ELF-1 (cell line): ENCODE data around the gene RNASEL.

ENCODE experiments used
- DNase-seq: peaks from one replicate; pipeline ENCODE4 v3.0.0-alpha.2; 2016; ENCODE audit warnings: low read depth, low spot score

Gene RNASEL

DNA sequence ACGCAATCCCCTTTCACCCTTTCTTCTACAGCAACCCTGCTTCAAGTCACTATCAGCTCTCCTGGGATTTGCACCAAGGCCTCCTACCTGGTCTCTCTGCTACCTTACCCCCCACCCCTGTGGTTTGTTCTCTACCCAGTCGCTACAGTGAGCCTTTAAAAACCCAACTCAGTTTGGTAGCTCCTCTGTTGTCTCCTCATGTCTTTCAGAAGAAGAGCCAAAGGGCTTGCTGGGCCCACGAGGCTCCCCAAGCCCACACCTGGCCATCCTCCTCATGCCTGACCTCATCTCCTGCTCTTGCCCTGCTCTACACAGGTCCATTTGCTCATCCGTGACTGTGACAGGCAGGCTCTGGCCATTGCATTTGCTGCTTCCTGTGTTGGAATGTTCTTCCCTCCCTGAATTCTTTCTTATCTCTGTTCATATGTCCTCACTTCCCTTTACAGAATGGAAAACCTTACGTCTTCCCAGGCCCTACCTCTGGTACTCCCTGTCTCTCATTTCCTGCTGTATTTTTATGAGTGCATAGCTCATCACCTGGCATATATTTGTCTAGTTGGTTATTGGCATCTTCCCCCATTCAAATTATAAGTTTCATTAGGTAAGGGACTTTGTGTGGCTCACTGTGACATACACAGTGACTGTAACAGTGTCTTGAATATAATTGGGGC lies 11.8 kb upstream of the RNASEL start:
- no peak for DNase-seq

DNA sequence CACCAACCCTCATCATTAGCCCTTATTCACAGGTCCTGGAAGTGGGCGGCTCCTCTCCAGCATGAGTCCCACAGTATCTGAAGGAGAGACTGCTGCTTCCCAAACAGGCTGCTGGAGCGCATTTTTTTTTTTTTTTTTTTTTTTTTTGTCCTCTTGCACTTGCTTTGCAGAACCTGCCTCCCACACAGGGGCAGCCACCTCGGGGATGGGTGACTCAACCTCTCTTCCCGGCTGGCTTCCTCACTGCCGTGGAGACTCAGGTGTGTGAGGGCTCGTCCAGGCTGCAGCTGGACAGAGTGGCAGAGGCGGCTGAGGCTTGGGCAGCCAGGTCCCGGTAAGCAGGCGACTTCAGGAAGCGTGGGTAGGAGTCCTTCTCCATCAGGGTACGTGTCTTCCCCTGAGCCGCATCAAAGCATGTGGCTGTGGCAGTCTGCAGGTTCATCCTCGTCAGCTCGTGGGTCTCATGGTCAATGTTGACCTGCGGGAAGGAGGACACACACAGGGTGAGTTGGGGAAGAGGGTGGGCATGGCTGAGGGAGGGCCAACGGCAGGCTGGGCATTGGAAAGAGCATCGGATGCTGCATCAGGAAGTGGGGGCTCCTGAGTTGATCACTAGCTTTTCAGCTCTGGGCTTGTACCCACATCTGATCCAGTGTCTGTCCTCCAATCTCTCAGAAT lies 11.1 kb upstream of the RNASEL start:
- no peak for DNase-seq

DNA sequence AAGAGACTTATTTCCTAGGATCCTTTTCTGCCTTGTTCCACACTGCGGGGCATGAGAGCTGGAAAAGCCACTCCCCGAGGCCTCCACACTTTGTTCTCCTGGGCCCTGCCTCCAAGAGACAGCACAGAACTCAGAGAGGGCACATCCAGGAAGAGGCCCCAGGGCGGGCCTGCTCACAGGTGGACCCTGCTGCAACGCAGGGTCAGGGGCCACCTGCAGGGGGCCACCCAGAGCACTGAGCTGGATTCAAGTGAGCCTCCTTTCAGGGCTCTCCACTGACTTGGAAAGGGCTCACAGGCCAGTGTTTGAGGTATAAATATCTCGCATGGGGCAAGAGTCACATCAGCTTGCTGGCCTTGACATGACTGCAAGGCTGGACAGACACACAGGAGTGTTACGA lies 10.3 kb upstream of the RNASEL start:
- DNase-seq, result peak; percentile 77

GRCh38 chr1:182598296-182598695 lies 9.2 kb upstream of the RNASEL start:
- DNase-seq, result no peak

GRCh38 chr1:182596934-182597333 lies 7.9 kb upstream of the RNASEL start:
- no peak for DNase-seq

DNA sequence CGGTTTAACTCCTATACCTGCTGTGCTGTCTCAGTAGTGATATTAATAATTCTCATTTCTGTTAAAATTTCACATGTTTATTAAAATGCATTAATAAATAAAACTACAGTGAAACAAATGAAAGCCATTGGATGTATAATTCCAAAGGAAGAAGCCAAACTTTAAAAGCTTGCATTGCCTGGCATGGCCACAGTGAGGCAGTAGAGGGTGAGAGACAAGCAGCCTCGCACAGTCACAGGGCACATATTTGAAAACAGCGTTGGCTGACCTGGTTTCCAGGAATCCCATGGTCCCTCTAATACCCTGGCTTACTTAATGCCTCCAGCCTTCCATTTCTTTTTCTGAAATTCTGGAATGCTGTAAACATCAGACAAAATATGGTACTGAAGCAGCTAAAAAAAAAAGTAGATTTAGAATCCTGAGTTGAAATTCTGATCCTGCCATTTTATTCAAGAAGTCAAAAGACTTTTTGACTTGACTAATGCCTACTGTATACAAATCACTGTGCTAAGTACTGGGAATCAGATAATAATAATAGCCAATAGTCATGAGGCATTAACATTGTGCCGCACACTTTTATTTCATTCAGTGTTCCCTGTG lies 6.7 kb upstream of the RNASEL start:
- peak; percentile 66 for DNase-seq

GRCh38 chr1:182589931-182590330 lies 875 bp upstream of the RNASEL start:
- no peak for DNase-seq

- DNase-seq, result no peak
These were observed 464 bp upstream of the RNASEL start for GRCh38 chr1:182589520-182589919.

DNA sequence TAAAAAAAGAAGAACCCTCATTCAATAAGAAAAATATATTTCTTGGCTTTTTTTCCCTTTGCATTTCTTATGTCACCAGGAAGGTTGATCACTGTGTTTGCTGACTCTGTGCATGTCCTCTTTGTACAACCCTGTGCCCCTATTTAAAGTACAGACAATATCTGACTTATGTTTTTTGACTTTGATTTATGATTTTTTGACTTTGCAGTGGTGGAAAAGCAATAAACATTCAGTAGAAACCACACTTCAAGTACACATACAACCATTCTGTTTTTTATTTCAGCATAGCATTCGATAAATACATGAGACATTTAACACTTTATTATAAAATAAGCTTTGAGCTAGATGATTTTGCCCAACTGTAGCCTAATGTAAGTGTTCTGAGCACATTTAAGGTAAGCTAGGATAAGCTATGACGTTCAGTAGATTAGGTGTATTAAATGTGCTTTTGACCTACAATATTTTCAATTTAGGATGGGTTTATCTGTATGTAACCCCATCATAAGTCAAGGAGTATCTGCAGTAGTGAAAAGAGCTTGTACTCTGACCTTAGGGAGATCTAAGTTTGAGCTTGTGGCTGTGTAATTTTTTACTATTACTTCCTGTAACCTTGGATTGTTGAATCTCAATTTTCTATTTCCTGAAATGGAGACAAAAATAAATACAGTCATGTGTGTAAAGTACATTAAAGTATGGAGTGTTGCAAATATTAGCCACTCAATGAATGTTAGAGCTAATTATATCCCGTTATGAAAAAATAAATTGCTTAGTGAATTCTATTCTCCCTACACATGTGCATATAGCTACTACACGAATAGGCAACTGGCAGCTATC lies 1.2 kb downstream of the RNASEL start:
- DNase-seq, result no peak

DNA sequence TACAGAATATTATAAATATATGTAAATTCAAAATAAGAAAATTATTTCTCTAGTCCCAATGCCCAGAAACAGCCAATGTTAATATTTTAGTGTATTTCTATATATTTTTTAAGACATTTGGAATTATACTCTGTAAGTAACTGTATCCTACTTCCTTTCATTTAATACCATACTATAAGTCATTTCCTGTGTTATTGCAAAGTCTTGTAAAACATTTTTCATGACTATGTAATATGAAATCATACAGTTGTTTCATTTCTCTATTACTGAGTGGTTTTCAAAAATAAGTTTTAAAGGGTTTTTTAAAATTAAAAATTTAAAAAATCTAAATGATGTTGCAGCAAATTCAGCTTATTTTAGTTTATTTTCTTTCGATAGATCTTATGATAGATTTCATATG lies 2.0 kb downstream of the RNASEL start:
- no peak for DNase-seq

- no peak for DNase-seq
These were observed 2.7 kb downstream of the RNASEL start for GRCh38 chr1:182586380-182586779.

DNA sequence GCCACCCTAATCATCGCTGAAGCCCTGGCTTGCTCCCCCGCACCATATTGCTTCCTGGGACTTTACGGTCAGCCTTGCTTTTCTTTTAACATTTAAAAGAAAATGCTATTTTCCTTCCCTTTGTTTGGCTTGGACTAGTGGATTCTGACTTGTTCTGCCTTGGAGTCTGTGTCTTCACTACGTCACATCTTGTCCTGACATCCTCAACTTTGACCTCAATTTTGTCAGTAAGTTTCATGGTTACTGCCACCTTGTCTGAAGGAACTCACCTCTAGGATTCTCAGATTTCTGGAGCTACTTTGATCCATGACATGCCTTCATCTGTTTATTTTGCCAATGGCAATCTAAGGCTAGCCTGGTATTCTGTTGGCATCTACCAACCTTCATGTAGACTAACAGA lies 4.3 kb downstream of the RNASEL start:
- no peak for DNase-seq

GRCh38 chr1:182580736-182581135 lies 8.3 kb downstream of the RNASEL start:
- DNase-seq, result no peak

DNA sequence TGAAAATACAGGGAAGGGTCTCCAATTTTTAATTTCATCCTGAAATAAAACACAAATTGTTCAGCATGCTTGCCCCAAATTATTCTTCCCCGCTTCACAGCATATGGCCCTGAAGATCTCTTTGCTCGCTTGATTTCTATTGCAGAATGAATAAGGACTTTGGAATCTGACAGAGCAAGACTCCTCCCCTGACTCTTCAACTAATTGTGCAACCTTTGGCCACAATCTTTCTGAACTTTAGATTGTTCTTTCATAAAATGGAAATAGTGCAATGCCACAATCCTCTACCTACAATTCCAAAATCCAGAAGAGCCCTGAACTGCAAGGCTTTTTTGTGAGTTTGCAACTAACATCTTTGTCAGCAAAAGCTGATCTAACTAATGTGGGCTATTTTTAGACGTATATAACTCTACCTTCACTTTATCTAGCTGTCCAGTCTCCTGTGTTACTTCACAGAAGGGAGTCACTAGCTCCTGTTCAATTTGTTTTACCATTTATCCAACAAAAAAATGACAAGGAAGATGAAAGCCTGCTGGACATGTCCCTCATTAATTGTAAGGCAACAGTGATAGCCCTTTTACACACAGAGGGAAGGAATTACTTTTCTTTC lies 13.4 kb downstream of the RNASEL start:
- no peak for DNase-seq

- no peak for DNase-seq
These were observed 14.9 kb downstream of the RNASEL start for GRCh38 chr1:182574156-182574555.

GRCh38 chr1:182570611-182570970 lies 18.5 kb downstream of the RNASEL start:
- no peak for DNase-seq

DNA sequence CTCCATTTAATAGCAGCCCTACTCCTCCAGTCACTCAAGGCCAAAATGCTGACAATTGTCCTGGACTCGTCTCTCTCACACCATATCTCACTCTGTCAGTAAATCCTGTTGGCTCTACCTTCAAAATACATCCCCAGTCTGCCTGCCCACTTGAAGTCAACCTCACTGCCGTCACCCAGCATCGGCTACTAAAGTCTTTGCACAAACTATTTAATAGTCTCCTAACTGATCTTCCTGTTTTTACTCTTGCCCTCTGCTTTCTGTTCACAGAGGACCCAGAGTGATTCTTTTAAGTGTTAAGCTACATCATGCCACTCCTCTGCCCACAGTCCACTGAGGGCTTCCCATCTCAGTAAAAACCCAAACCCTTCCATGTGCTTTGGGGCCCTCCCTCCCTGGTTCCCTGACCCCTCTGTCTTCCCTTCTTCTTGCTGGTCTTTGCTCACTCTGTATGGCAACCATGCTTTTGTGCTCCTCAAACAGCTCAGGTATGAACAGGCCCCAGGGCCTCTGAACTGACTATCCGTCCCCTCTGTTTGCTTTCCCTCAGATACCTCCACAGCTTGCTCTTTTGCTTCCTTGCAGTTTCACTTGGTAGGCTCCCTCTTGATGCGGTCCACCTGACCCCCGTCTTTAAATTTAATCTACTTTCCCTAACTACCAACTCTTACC lies 19.0 kb downstream of the RNASEL start:
- no peak for DNase-seq

DNA sequence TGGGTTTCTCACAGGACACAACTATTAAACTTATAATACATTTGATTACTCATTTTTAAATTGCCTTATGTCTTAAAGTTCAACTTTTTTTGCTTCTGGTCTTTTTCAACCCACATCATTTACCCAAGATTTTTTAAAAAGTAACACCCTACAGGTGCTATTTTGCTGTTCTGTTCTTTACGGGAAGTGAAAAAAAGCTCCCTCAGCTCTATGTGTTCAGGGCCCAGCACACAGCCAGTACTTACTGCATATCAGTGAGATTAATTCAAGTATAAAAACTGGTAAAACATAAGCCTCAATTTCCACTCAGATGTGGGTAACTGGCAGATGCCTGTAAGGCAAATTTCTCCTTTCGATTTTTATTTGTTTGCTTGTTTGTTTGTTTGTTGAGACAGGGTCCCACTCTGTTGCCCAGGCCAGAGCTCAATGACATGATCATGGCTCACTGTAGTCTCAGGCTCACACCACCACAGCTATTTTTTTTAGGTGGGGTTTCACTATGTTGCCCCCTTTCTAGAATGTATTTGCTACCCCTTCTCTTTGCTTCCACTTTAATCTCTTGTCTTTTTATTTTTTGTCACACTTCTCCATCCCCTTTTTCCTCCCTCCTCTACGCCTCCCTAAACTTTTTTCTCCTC lies 20.3 kb downstream of the RNASEL start:
- no peak for DNase-seq

DNA sequence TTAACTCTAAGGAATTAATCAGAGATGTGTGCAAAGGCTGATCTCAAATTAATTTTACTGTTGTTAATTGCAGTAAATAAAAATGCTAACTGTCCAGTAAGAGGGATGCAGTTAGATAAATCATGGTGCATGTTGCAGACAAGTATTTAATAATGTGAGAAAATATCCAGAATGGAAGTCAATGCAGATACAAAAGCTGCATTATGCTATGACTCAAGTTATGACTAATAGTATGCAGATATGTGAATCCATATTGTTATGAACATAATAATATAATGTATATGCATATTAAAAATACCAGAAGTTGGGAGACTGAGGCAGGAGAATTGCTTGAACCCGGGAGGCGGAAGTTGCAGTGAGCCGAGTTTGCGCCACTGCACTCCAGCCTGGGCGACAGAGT lies 21.4 kb downstream of the RNASEL start:
- no peak for DNase-seq

GRCh38 chr1:182565537-182565936 lies 23.5 kb downstream of the RNASEL start:
- DNase-seq, result no peak
